ENCODE measurements around the gene NEK3.
"Not testable (repeated sequence)": the region's sequence is repeated elsewhere in the genome, so short reads cannot be mapped to it uniquely, and the experiment has no call there.

Gene NEK3

DNA sequence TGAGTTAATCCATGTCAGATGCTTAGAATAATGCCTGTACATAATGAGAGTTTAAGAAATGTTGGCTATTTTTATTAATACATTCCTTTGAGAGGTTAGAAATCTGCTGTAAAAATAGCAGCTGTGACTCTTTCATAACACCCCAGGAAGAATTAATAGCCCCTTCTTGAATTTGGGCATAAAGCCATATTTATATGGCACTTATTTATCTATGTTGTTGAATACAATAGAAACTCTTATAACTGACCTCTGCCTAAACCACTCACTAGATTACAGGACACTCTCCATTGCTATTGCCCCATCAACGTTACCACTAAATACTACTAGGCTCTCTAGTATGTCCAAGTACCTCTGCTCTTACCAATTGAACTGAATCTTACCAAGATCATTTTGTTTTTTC, 46.8 kb downstream of the NEK3 start:
- DNase-seq: no peak

DNA sequence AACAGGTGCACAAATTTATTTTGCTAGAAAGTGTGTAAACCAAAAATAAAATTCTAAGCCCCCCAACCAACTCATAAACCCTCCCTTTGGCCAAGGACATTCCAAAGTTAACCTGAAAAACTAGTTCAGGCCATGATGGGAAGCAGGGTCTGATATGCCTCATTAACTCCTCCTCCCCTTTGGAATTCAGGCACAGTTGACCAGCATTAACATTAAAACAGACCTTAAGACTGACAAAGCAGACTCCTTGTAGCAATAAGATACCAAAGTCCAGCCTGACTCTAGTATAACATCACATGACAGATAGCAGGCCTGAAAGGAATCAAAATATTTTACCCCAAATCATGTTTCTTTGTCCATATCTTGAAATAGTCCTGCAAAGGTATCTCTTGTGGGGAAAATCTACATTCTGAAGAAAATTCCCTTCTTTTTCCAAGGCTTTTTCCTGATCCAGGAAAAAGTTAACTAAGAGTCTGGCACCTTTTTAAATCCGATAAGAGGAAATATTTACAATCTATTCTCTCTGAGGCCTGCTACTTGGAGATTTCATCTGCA, 50.2 kb downstream of the NEK3 start:
- DNase-seq: no peak

DNA sequence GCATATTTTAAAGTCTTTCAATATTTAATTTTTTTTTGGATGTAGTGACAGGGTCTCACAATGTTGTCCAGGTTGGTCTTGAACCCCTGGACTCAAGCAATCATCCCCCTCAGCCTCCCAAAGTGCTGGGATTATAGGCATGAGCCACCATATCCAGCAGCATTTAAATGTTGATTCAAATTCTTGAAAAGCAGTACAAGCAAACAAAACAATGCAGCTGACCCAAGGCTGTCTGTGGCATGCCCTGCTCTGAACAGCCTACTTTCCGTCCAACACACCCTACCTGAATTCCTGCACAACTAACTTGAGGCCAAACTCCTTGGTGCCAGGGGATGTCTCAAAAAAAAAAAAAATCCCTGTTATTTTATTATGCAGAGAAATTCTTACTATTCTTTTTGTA, 53.6 kb downstream of the NEK3 start:
- DNase-seq: no peak

DNA sequence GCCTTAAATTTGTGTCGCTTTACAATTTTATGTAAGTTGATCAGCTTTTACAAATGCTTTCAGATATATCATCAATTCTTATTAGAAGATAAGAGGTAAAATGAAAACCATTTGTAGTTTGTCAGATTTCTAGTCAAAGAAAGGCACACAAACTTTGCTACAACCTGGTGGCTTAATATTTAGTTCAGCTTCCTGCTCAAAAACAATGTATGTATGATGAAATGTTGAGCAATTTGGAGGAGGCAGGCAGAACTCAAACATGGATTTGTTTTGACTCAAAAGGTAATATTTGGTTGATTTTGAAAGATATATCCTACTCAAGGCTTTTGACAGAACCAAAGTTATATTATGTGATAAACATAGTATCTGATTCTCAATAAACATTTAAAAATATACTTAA, 54.8 kb downstream of the NEK3 start:
- no peak for DNase-seq

DNA sequence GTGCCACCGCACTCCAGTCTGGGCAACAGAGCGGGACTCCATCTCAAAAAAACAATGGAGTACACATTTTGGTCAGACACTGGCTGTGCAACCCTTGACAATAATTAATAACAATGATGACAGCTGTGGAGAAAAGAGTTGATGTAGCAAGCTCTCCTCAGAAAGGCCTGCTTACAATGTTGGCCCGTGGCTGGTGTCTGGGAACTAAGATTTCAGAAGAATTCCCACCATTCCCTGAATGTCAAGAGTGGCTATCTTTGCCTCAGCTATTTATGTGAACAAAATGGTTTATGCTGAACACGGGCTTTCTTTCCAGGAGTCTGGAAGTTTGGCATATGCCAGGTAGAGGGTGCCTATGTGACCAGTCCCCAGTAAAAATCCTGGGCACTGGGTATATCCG, 56.0 kb downstream of the NEK3 start:
- DNase-seq: no peak

DNA sequence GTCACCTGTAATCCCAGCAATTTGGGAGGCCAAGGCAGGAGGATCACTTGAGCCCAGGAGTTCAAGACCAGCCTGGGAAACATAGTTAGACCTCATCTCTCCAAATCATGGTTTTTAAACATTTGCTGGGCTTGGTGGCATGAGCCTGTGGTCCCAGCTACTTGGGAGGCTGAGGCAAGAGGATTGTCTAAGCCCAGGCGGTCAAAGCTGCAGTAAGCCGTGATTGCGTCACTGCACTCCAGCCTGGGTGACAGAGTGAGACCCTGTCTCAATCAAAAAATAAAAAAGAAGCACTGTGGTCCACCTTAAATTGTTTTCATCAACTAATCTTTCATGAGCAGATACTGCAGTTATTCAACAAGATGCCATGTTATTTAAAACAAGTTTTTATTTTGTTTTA, 57.0 kb downstream of the NEK3 start:
- DNase-seq: not testable (repeated sequence)

DNA sequence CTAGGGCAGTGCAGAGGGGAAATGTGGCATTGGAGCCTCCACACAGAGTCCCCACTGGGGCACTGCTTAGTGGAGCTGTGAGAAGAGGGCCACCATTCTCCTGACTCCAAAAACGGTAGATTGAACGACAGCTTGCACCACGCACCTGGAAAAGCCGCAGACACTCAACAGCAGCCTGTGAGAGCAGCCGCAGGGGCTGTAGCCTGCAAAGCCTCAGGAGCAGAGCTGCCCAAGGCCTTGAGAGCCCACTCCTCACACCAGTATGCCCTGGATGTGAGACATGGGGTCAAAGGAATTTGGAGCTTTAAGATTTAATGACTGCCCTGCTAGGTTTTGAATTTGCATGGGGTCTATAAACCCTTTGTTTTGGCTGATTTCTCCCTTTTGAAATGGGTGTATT, 62.2 kb downstream of the NEK3 start:
- DNase-seq: no peak

DNA sequence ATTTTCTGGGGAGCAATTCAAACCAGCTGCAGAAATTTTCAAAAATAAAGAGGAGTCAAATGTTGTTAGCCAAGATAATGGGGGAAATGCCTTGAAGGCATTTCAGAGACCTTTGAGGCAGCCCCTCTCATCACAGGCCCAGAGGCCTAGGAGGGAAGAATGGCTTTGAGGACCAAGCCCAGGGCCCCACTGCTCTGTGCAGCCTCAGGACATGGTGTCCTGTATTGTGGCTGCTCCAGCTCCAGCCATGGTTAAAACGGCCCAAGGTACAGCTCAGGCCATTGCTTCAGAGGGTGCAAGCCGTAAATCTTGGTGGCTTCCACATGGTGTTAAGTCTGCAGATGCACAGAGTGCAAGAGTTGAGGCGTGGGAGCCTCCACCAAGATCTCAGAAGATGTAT, 62.6 kb downstream of the NEK3 start:
- no peak for DNase-seq

DNA sequence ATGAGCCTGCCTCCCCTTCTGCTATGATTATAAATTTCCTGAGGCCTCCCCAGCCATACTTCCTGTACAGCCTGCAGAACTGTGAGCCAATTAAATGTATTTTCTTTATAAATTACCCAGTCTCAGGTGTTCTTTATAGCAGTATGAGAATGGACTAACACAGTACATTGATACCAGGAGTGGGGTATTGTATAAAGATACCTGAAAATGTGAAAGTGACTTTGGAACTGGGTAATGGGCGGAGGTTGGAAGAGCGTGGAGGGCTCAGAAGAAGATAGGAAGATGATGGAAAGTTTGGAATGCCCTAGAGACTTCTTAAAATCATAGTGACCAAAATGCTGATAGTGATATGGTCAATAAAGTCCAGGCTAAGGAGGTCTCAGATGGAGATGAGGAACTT, 63.3 kb downstream of the NEK3 start:
- no peak for DNase-seq

DNA sequence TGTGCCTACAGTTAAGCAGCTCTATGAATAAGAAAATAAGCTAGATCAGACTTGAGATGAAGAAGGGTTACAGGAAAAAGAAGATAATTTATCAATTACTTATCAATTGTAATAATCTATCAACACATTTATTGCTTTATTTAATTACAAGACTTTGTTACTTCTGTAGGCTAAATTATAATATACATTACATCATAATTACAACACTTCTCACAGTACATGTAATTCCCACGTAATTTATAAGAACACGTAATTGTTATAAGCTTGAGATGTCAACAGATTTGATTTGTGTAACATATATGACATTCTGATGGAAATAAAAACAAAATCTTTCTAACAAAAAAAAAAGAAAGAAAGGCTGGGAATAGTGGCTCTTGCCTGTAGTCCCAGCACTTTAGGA, 67.3 kb downstream of the NEK3 start:
- DNase-seq: no peak

DNA sequence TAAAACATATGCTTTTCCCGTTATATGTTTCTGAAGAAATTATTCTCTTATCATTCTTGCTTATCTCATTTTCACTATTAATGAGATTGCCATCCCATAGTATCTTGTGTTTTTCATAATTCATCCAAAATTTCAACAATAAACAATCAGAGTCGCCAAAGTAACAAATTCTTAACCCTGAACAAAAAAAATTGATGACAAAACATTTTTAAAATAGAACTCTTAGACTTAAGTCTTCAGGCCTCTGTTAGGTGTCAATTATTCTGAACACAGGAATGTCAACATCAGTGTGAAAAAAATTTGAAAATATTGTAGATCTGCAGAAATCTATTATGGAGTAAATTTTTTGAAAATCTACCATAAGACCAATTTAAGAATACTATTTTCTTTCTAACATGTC, 67.9 kb downstream of the NEK3 start:
- no peak for DNase-seq

DNA sequence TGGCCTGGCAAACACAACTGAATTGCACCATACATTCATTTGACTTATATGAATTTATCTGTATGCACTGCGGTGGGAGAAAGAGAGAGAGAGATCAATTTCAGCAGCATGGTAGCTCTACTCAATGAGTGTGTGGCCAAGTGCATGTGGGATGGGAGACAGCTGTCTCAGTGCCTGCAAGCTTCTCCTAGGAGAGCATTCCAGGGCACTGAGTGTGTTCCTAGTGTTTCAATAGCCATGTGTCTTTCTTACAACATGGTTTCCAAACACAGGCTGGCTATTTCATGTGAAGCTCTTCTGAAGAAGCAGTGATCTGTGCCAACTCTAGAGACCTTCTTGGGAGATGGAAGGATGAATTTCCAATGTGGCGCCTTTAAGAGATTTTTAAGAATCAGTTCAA, 74.0 kb downstream of the NEK3 start:
- no peak for DNase-seq

DNA sequence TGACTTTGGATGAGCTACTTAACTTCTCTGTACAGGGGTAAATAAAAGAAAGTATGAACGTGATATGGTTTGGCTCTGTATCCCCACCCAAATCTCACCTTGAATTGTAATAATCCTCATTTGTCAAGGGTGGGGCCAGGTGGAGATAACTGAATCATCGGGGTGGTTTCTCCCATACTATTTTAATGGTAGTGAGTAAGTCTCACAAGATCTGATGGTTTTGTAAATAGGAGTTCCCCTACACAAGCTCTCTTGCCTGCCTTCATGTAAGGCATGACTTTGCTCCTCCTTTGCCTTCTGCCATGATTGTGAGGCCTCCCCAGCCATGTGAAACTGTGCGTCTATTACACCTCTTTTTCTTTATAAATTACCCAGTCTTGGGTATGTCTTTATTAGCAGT, 74.4 kb downstream of the NEK3 start:
- DNase-seq: not testable (repeated sequence)

All from activated T-cell treated with anti-CD3 and anti-CD28 coated beads, Interleukin-2, amount 50 U/mL, for 48 hours (primary cell).